ENCODE measurements around the gene TMEM127.

The TMEM127 gene

GRCh38 chr2:96203130-96204028, 62.4 kb downstream of the TMEM127 start:
- DNase-seq: no peak

DNA sequence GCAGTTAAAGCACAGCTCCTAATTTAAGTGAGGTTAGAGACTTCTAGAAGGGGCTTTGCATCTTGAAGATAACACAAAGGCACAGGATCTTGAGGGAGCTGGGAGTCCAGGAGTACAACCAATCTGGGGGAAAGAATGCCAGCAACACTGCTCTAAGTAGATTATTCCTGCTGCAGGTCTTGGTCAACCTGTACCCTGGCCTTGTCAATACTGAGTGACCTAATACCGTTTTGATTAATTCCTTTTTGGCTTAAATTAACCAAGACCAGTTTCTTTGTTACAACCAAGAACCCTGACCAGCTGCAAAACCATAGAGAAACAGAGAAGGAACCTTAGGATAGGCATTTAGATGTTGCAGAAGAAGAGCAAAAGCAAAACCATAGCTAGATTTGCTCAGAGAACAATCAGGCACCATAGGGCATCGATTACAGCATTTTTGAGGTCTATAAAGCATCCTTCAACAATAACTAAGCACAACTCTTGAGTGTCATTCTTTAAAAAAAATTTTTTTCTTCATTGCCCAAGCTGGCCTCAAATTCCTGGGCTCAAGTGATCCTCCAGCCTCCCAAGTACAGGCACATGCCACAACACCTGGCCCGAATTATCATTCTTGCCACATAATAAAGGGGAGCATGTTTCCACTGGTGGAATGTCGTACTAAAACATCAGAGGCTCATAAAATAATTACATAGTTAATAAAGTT, 63.5 kb downstream of the TMEM127 start:
- no peak for DNase-seq

DNA sequence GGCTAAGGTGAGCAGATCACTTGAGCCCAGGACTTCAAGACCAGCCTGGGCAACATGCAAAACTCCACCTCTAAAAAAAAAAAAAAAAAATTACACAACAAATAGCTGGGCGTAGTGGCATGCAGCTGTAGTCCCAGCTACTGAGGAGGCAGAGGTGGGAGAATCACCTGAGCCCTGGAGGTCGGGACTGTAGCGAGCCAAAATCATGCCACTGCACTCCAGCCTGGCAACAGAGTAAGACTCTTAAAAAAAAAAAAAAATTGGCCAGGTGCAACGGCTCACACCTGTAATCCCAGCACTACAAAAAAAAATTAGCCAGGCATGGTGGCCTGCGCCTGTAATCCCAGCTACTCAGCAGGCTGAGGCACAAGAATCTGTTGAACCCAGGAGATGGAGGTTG, 64.5 kb downstream of the TMEM127 start:
- no peak for DNase-seq

- no peak for DNase-seq
Observed at GRCh38 chr2:96198921-96199320, 66.9 kb downstream of the TMEM127 start.

All from NCI-H1105 (cell line).